ENCODE measurements around the gene ARHGAP22.

DNA sequence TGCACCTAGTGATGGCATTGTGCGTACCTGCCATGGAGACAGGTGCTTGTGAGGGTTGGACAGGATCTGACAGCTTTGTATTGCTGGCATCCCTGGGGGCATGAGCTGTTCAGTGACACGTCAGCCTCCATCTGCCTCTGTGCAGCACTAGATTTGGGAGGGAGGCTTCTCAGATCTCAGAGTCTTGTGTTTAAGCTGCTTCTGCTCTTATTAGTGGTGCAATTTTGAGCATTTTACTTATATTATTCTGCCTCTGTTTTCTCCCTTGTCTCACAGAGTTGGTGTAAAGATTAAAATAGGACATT is 5.1 kb downstream of the ARHGAP22 start:
- TF ChIP-seq, protein P1, sequence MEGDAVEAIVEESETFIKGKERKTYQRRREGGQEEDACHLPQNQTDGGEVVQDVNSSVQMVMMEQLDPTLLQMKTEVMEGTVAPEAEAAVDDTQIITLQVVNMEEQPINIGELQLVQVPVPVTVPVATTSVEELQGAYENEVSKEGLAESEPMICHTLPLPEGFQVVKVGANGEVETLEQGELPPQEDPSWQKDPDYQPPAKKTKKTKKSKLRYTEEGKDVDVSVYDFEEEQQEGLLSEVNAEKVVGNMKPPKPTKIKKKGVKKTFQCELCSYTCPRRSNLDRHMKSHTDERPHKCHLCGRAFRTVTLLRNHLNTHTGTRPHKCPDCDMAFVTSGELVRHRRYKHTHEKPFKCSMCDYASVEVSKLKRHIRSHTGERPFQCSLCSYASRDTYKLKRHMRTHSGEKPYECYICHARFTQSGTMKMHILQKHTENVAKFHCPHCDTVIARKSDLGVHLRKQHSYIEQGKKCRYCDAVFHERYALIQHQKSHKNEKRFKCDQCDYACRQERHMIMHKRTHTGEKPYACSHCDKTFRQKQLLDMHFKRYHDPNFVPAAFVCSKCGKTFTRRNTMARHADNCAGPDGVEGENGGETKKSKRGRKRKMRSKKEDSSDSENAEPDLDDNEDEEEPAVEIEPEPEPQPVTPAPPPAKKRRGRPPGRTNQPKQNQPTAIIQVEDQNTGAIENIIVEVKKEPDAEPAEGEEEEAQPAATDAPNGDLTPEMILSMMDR (IDR thresholded peaks at IDR 0.05) = no peak
- TF ChIP-seq POLR2AphosphoS5 (IDR thresholded peaks at IDR 0.05; ENCODE audit: insufficient read depth in 1 of 2, low read depth in 1 of 2) = no peak

Measured in vagina (tissue), 2 donors.